Natural killer cell (primary cell): ENCODE results near the gene AIP. TPM values are rescaled to one million over a fixed set of nuclear protein-coding genes. Genes with fewer than 3 reads are reported as not detected.

Source experiments
- ATAC-seq, 3 donors: fragments of 150-1000 bp in 2 of 3; fragments of 200-7000 bp in 1 of 3; cut with Tn5 transposase; 1 replicate in 1 of 3; 2 replicates in 2 of 3; pipeline ENCODE4 v1.10.0; 2021; ENCODE audit warnings: mild to moderate bottlenecking in 2 of 3, moderate library complexity in 2 of 3
- DNase-seq, 2 donors: peaks; one replicate each; pipeline versions ENCODE4 v3.0.0 to v3.0.0-alpha.2; 2013 to 2021; ENCODE audit warnings: mixed read lengths in 1 of 2
- H3K27ac ChIP-seq: one replicate; pipeline ENCODE4 v1.5.1; 2013; ENCODE audit warnings: mild to moderate bottlenecking, low read length
- H3K27me3 ChIP-seq: one replicate; pipeline ENCODE4 v1.6.1; 2013; ENCODE audit warnings: low read length; ENCODE audit not compliant: control insufficient read depth, insufficient read depth
- H3K36me3 ChIP-seq: one replicate; pipeline ENCODE4 v1.6.1; 2013; ENCODE audit warnings: low read length; ENCODE audit not compliant: control insufficient read depth, insufficient read depth
- H3K4me1 ChIP-seq: one replicate; pipeline ENCODE4 v1.6.1; 2013; ENCODE audit warnings: low read length; ENCODE audit not compliant: control insufficient read depth, insufficient read depth
- H3K4me3 ChIP-seq: one replicate; pipeline ENCODE4 v1.5.1; 2013; ENCODE audit warnings: low read length
- H3K9me3 ChIP-seq: one replicate; pipeline ENCODE4 v1.6.1; 2013; ENCODE audit warnings: low read length; ENCODE audit not compliant: control insufficient read depth, insufficient read depth
- H3K27ac Mint-ChIP-seq, 2 donors: one replicate each; pipeline ENCODE4 v1.8.0; 2022; ENCODE audit warnings: mild to moderate bottlenecking in 2 of 2, mixed read lengths in 2 of 2, moderate library complexity in 1 of 2
- H3K27me3 Mint-ChIP-seq, 2 donors: one replicate each; pipeline ENCODE4 v1.8.0; 2022; ENCODE audit warnings: low read depth in 2 of 2, mixed read lengths in 2 of 2
- H3K36me3 Mint-ChIP-seq: one replicate; pipeline ENCODE4 v1.8.0; 2022; ENCODE audit warnings: mixed read lengths
- H3K4me1 Mint-ChIP-seq, 2 donors: one replicate each; pipeline ENCODE4 v1.8.0; 2022; ENCODE audit warnings: mixed read lengths in 2 of 2
- H3K4me3 Mint-ChIP-seq: one replicate; pipeline ENCODE4 v1.8.0; 2022; ENCODE audit warnings: mild to moderate bottlenecking, moderate library complexity, mixed read lengths
- H3K9me3 Mint-ChIP-seq, 2 donors: one replicate each; pipeline ENCODE4 v1.8.0; 2022; ENCODE audit warnings: mixed read lengths in 2 of 2
- CTCF ChIP-seq: fragments of 200-600 bp; IDR thresholded peaks from one replicate; pipeline ENCODE4 v1.8.0; 2022; ENCODE audit warnings: antibody characterized with exemption
- WGBS: methylation state at CpG from one replicate; pipeline ENCODE4 v1.1.7; 2013; ENCODE audit warnings: missing lambda C conversion rate; ENCODE audit not compliant: insufficient coverage; 5-methylcytosine and 5-hydroxymethylcytosine counted together
- intact Hi-C: fragments of 100-400 bp; cut with micrococcal nuclease; formaldehyde crosslinking; loops from one replicate; pipeline ENCODE4 v1.14.2; 2022
- total RNA-seq, 4 donors: library from RNA; stranded (reverse); fragments of 120-200 nt in 1 of 4; gene quantifications; one replicate each; pipeline versions ENCODE4 v1.2.3 to v1.2.4, GENCODE V29; 2013 to 2022

Gene AIP
- total RNA-seq, 3 donors from 2014 or later (not counting 1 experiment from before 2014, with no cell fraction given), result 93.3 to 113 (median 98.1) TPM

- no peaks in the 10 kb centered on the region for H3K9me3 ChIP-seq
- Mint-ChIP-seq H3K27ac (peak overlapping the region; percentile 88 to 91), H3K9me3 (no peaks in the 10 kb centered on the region), H3K36me3 (no peaks in the 10 kb centered on the region), H3K27me3 (no peaks in the 10 kb centered on the region), H3K4me3 (peak overlapping the region; percentile 95), H3K4me1 (peaks cover 53 to 82% of the 10 kb centered on the region in 2 donors)
- WGBS, result 55% methylated on average over 31 of the region's 31 CpGs
- peak overlapping the region; percentile 75 for H3K27ac ChIP-seq
- no peak for TF ChIP-seq CTCF
- H3K4me3 ChIP-seq, result no peak overlapping the region
- no peaks in the 10 kb centered on the region for H3K27me3 ChIP-seq
- DNase-seq, result peak in 1 of 2 donors; percentile 62
- peaks cover 13% of the 10 kb centered on the region for H3K36me3 ChIP-seq
- H3K4me1 ChIP-seq, result peaks cover 85% of the 10 kb centered on the region
- intact Hi-C loops, result no loop called here
- no peak for ATAC-seq
Measured at GRCh38 chr11:67439321-67440228, 43.3 kb upstream of the AIP start.

GRCh38 chr11:67440229-67441097 lies 42.4 kb upstream of the AIP start:
- no peaks in the 10 kb centered on the region for H3K9me3 Mint-ChIP-seq
- intact Hi-C loops, result no loop called here
- Histone ChIP-seq H3K27me3 (no peaks in the 10 kb centered on the region), H3K9me3 (no peaks in the 10 kb centered on the region), H3K36me3 (peaks cover 4% of the 10 kb centered on the region), H3K4me1 (peaks cover 85% of the 10 kb centered on the region), H3K27ac (peak overlapping the region; percentile 75), H3K4me3 (no peak overlapping the region)
- TF ChIP-seq CTCF, result no peak
- DNase-seq (peak in 1 of 2 donors; percentile 65), ATAC-seq (no peak)
- WGBS, result 52% methylated on average over 17 of the region's 17 CpGs
- H3K27me3 Mint-ChIP-seq, result no peaks in the 10 kb centered on the region
- peaks cover 58 to 85% of the 10 kb centered on the region in 2 donors for H3K4me1 Mint-ChIP-seq
- H3K4me3 Mint-ChIP-seq, result peak overlapping the region; percentile 95
- peak overlapping the region; percentile 88 to 91 for H3K27ac Mint-ChIP-seq
- no peaks in the 10 kb centered on the region for H3K36me3 Mint-ChIP-seq

GRCh38 chr11:67441098-67441563 lies 41.7 kb upstream of the AIP start:
- Histone ChIP-seq H3K36me3 (no peaks in the 10 kb centered on the region), H3K9me3 (no peaks in the 10 kb centered on the region), H3K4me1 (peaks cover 85% of the 10 kb centered on the region), H3K27me3 (no peaks in the 10 kb centered on the region), H3K27ac (peak overlapping the region; percentile 75), H3K4me3 (no peak overlapping the region)
- DNase-seq, result peak in 1 of 2 donors; percentile 56
- H3K27me3 Mint-ChIP-seq, result no peaks in the 10 kb centered on the region
- no peaks in the 10 kb centered on the region for H3K36me3 Mint-ChIP-seq
- no peak for TF ChIP-seq CTCF
- 68% methylated on average over 21 of the region's 21 CpGs for WGBS
- intact Hi-C loops, result no loop called here
- H3K4me3 Mint-ChIP-seq, result peak overlapping the region; percentile 35
- peak overlapping the region; percentile 88 to 91 for H3K27ac Mint-ChIP-seq
- H3K4me1 Mint-ChIP-seq, result peaks cover 59 to 84% of the 10 kb centered on the region in 2 donors
- ATAC-seq, result no peak
- no peaks in the 10 kb centered on the region for H3K9me3 Mint-ChIP-seq
